GM19025 (cell line): ENCODE measurements around the gene DUSP3.

Source experiments
- ATAC-seq: cut with Tn5 transposase; IDR thresholded peaks from one replicate; pipeline ENCODE4 v1.9.1; 2021; ENCODE audit warnings: mild to moderate bottlenecking, low read depth, moderate library complexity; ENCODE audit not compliant: unreplicated experiment

The DUSP3 gene

GRCh38 chr17:43770957-43771356, 7.8 kb downstream of the DUSP3 start:
- no peak for ATAC-seq

GRCh38 chr17:43769859-43770258, 8.9 kb downstream of the DUSP3 start:
- ATAC-seq, result no peak

- ATAC-seq, result no peak
Measured at GRCh38 chr17:43769426-43769825, 9.4 kb downstream of the DUSP3 start.

- no peak for ATAC-seq
Measured at GRCh38 chr17:43768943-43769342, 9.8 kb downstream of the DUSP3 start.

GRCh38 chr17:43768382-43768781, 10.4 kb downstream of the DUSP3 start:
- ATAC-seq, result no peak

GRCh38 chr17:43767713-43768059, 11.1 kb downstream of the DUSP3 start:
- ATAC-seq, result no peak

GRCh38 chr17:43767053-43767712, 11.6 kb downstream of the DUSP3 start:
- ATAC-seq, result no peak

GRCh38 chr17:43766413-43767052, 12.2 kb downstream of the DUSP3 start:
- no peak for ATAC-seq

GRCh38 chr17:43760254-43760852, 18.4 kb downstream of the DUSP3 start:
- no peak for ATAC-seq

- ATAC-seq, result no peak
Measured at GRCh38 chr17:43759836-43760235, 18.9 kb downstream of the DUSP3 start.

GRCh38 chr17:43758497-43759174, 20.1 kb downstream of the DUSP3 start, which contains the start of gene SOST:
TSS of gene SOST (minus strand) at chr17:43758791. CDS start at chr17:43758741, 50 bp downstream.
- no peak for ATAC-seq

- no peak for ATAC-seq
Measured at GRCh38 chr17:43758086-43758485, 20.7 kb downstream of the DUSP3 start.

GRCh38 chr17:43757171-43757660, 21.6 kb downstream of the DUSP3 start:
- no peak for ATAC-seq

- no peak for ATAC-seq
Measured at GRCh38 chr17:43756201-43756600, 22.6 kb downstream of the DUSP3 start.

- no peak for ATAC-seq
Measured at GRCh38 chr17:43755389-43755875, 23.3 kb downstream of the DUSP3 start.

- no peak for ATAC-seq
Measured at GRCh38 chr17:43754947-43755346, 23.8 kb downstream of the DUSP3 start.

- no peak for ATAC-seq
Measured at GRCh38 chr17:43753493-43754129, 25.2 kb downstream of the DUSP3 start.

GRCh38 chr17:43750153-43750552, 28.6 kb downstream of the DUSP3 start:
- no peak for ATAC-seq

- ATAC-seq, result no peak
Measured at GRCh38 chr17:43745541-43745940, 33.2 kb downstream of the DUSP3 start.

- no peak for ATAC-seq
Measured at GRCh38 chr17:43741636-43742035, 37.1 kb downstream of the DUSP3 start.

GRCh38 chr17:43740541-43740940, 38.2 kb downstream of the DUSP3 start:
- ATAC-seq, result no peak
